HepG2 (cell line): ENCODE results near the gene KCNAB1. TPM values are rescaled to one million over a fixed set of nuclear protein-coding genes. Genes with fewer than 3 reads are reported as not detected.

Experiments
- AGO1 ChIP-seq: fragments of 200-400 bp; formaldehyde crosslinking; IDR thresholded peaks from 2 replicates; pipeline ENCODE4 v1.6.1; 2017; ENCODE audit warnings: mild to moderate bottlenecking, low read depth, low read length, moderate library complexity; ENCODE audit not compliant: poor library complexity, severe bottlenecking
- ATF4 ChIP-seq, 2 experiments: fragments of 450-650 bp in 1 of 2; sonication (generic) in 1 of 2; formaldehyde crosslinking; IDR thresholded peaks; 2 replicates each; pipeline versions ENCODE4 v1.5.0 to v1.8.0; 2020 to 2022; ENCODE audit warnings: mild to moderate bottlenecking in 1 of 2, missing genetic modification reagents in 1 of 2
- DNMT3B ChIP-seq: conservative IDR thresholded peaks from 2 replicates; pipeline ENCODE4 v1.6.1; 2016; ENCODE audit warnings: missing biosample characterization, control low read depth
- GATAD1 ChIP-seq: IDR thresholded peaks from 2 replicates; pipeline ENCODE4 v1.6.1; 2016; ENCODE audit warnings: missing genetic modification reagents, missing compliant biosample characterization
- HOXA7 ChIP-seq: sonication (generic); formaldehyde crosslinking; IDR thresholded peaks from 2 replicates; pipeline ENCODE4 v1.8.1; 2022; ENCODE audit warnings: mild to moderate bottlenecking, missing genetic modification reagents, moderate library complexity
- MED1 ChIP-seq: sonication (generic); formaldehyde crosslinking; IDR thresholded peaks from 2 replicates; pipeline ENCODE4 v1.4.0; 2020; ENCODE audit warnings: missing genetic modification reagents
- MYC ChIP-seq: sonication (generic); formaldehyde crosslinking; IDR thresholded peaks from 2 replicates; pipeline ENCODE4 v1.9.0; 2021; ENCODE audit warnings: missing genetic modification reagents, borderline replicate concordance
- MYNN ChIP-seq: sonication (generic); formaldehyde crosslinking; IDR thresholded peaks from 2 replicates; pipeline ENCODE4 v1.4.0; 2020; ENCODE audit warnings: mild to moderate bottlenecking, low read depth, missing genetic modification reagents
- MZF1 ChIP-seq: sonication (generic); formaldehyde crosslinking; IDR thresholded peaks from 2 replicates; pipeline ENCODE4 v1.8.1; 2023; ENCODE audit warnings: mild to moderate bottlenecking, missing genetic modification reagents, borderline replicate concordance
- NCOA5 ChIP-seq: sonication (generic); formaldehyde crosslinking; IDR thresholded peaks from 2 replicates; pipeline ENCODE4 v1.4.0; 2020; ENCODE audit warnings: missing genetic modification reagents
- ONECUT2 ChIP-seq: sonication (generic); formaldehyde crosslinking; IDR thresholded peaks from 2 replicates; pipeline ENCODE4 v1.4.0; 2020; ENCODE audit warnings: missing genetic modification reagents
- RXRB ChIP-seq: IDR thresholded peaks from 2 replicates; pipeline ENCODE4 v1.6.1; 2016; ENCODE audit warnings: borderline replicate concordance, missing genetic modification reagents, missing compliant biosample characterization
- SAP130 ChIP-seq: IDR thresholded peaks from 2 replicates; pipeline ENCODE4 v1.6.1; 2016; ENCODE audit warnings: low read depth
- SATB2 ChIP-seq: sonication (generic); formaldehyde crosslinking; IDR thresholded peaks from 2 replicates; pipeline ENCODE4 v1.5.0; 2020; ENCODE audit warnings: missing genetic modification reagents
- SRSF4 ChIP-seq: fragments of 200-400 bp; formaldehyde crosslinking; IDR thresholded peaks from one replicate; pipeline ENCODE4 v1.6.1; 2018; ENCODE audit warnings: mild to moderate bottlenecking, low read depth, low read length, moderate library complexity; ENCODE audit not compliant: poor library complexity, severe bottlenecking
- TCF7 ChIP-seq: sonication (generic); IDR thresholded peaks from 2 replicates; pipeline ENCODE4 v1.6.1; 2016; ENCODE audit warnings: antibody characterized with exemption, low read depth
- TEAD3 ChIP-seq: optimal IDR thresholded peaks from 2 replicates; pipeline ENCODE3; 2016; ENCODE audit warnings: borderline replicate concordance
- TGIF2 ChIP-seq: IDR thresholded peaks from 2 replicates; pipeline ENCODE4 v1.6.1; 2016; ENCODE audit warnings: control low read depth, missing compliant biosample characterization
- YEATS2 ChIP-seq: sonication (generic); formaldehyde crosslinking; IDR thresholded peaks from 2 replicates; pipeline ENCODE4 v1.4.0; 2020; ENCODE audit warnings: missing genetic modification reagents, borderline replicate concordance
- ZC3H4 ChIP-seq: sonication (generic); formaldehyde crosslinking; IDR thresholded peaks from 2 replicates; pipeline ENCODE4 v1.4.0; 2020; ENCODE audit warnings: missing genetic modification reagents, borderline replicate concordance
- ZMYM3 ChIP-seq: sonication (generic); formaldehyde crosslinking; IDR thresholded peaks from 2 replicates; pipeline ENCODE4 v1.5.1; 2020; ENCODE audit warnings: mild to moderate bottlenecking, missing genetic modification reagents
- ZNF225 ChIP-seq: sonication (generic); formaldehyde crosslinking; IDR thresholded peaks from 2 replicates; pipeline ENCODE4 v1.4.0; 2020; ENCODE audit warnings: mild to moderate bottlenecking, missing genetic modification reagents
- ZNF230 ChIP-seq: sonication (generic); formaldehyde crosslinking; IDR thresholded peaks from 2 replicates; pipeline ENCODE4 v1.4.0; 2020; ENCODE audit warnings: mild to moderate bottlenecking, missing genetic modification reagents
- ZNF260 ChIP-seq: sonication (generic); formaldehyde crosslinking; IDR thresholded peaks from 2 replicates; pipeline ENCODE4 v1.4.0; 2020; ENCODE audit warnings: missing genetic modification reagents, low read depth, mild to moderate bottlenecking, borderline replicate concordance
- ZNF280B ChIP-seq: sonication (generic); formaldehyde crosslinking; IDR thresholded peaks from 2 replicates; pipeline ENCODE4 v1.5.0; 2020; ENCODE audit warnings: missing genetic modification reagents, mild to moderate bottlenecking, borderline replicate concordance
- ZNF282 ChIP-seq: fragments of 450-650 bp; IDR thresholded peaks from 2 replicates; pipeline ENCODE4 v1.6.1; 2018; ENCODE audit not compliant: partially characterized antibody
- ZNF354B ChIP-seq: sonication (generic); formaldehyde crosslinking; IDR thresholded peaks from 2 replicates; pipeline ENCODE4 v1.8.0; 2022; ENCODE audit warnings: mild to moderate bottlenecking, missing genetic modification reagents
- ZNF552 ChIP-seq: sonication (generic); formaldehyde crosslinking; IDR thresholded peaks from 2 replicates; pipeline ENCODE4 v1.9.0; 2022; ENCODE audit warnings: missing genetic modification reagents, mild to moderate bottlenecking, borderline replicate concordance
- ZNF691 ChIP-seq: sonication (generic); formaldehyde crosslinking; IDR thresholded peaks from 2 replicates; pipeline ENCODE4 v1.4.0; 2020; ENCODE audit warnings: missing genetic modification reagents, low read depth, mild to moderate bottlenecking, borderline replicate concordance
- ZNF879 ChIP-seq: sonication (generic); formaldehyde crosslinking; IDR thresholded peaks from 2 replicates; pipeline ENCODE4 v1.8.1; 2023; ENCODE audit warnings: missing genetic modification reagents
- polyA plus RNA-seq, 8 experiments: library from polyadenylated mRNA; depleted of rRNA in 3 of 8; stranded (reverse) in 7 of 8; unstranded in 1 of 8; fragments of >200 nt; fragmentation: Illumina TruSeq in 4 of 8; extraction: Trizol in 4 of 8; gene quantifications; 2 replicates each; pipeline versions ENCODE4 v1.2.1 to v1.2.3, GENCODE V29; 2011 to 2016; ENCODE audit warnings: low read depth in 4 of 8, missing spikeins in 1 of 8, mixed read lengths in 1 of 8; ENCODE audit not compliant: insufficient read depth in 1 of 8
- total RNA-seq, 5 experiments: library from RNA; depleted of rRNA; stranded (reverse); fragments of >200 nt; fragmentation: Illumina TruSeq; extraction: Trizol; gene quantifications; 2 replicates each; pipeline ENCODE4 v1.2.3, GENCODE V29; 2016; ENCODE audit warnings: low read depth in 1 of 5

KCNAB1 gene
- total and polyA plus RNA-seq, 2 of the 13 experiments (the other 11 are each of a cell fraction or from before 2014, with no cell fraction given) = not detected

- TF ChIP-seq ZNF354B (CRISPR knock-in tag) = no peak
- TF ChIP-seq ZC3H4 (CRISPR knock-in tag) = no peak
- no peak for TF ChIP-seq AGO1
- no peak for TF ChIP-seq MZF1 (CRISPR knock-in tag)
- no peak for TF ChIP-seq MYNN (CRISPR knock-in tag)
- TF ChIP-seq SAP130 = peak; percentile 62
- TF ChIP-seq ZNF879 (CRISPR knock-in tag) = no peak
- TF ChIP-seq ZNF691 (CRISPR knock-in tag) = no peak
- TF ChIP-seq ZNF225 (CRISPR knock-in tag) = no peak
- TF ChIP-seq SATB2 (CRISPR knock-in tag) = no peak
- no peak for TF ChIP-seq HOXA7 (CRISPR knock-in tag)
- peak; percentile 24; the same call in 1 of the 2 replicates for TF ChIP-seq TGIF2
- TF ChIP-seq ZNF280B (CRISPR knock-in tag) = no peak
- TF ChIP-seq DNMT3B (CRISPR knock-in tag) = peak; percentile 61; the same call in 1 of the 2 replicates
- no peak for TF ChIP-seq ZNF260 (CRISPR knock-in tag)
- TF ChIP-seq YEATS2 = no peak
- TF ChIP-seq TEAD3 (CRISPR knock-in tag) = peak; percentile 14
- TF ChIP-seq MED1 (CRISPR knock-in tag) = 0 out of 2 replicates have a peak, but pooled peaks have one; percentile 20
- TF ChIP-seq ZMYM3 = no peak
- TF ChIP-seq TCF7 = no peak
- TF ChIP-seq GATAD1 (CRISPR knock-in tag) = no peak
- no peak for TF ChIP-seq ZNF282
- TF ChIP-seq ZNF230 (CRISPR knock-in tag) = peak; percentile 15; the same call in 1 of the 2 replicates
- TF ChIP-seq MYC (CRISPR knock-in tag) = peak; percentile 66
- 0 out of 4 replicates have a peak, but pooled peaks of 1 of the 2 experiments have one; percentile 25 for TF ChIP-seq ATF4 (CRISPR knock-in tag; IDR thresholded peaks at IDR 0.05)
- TF ChIP-seq NCOA5 = no peak
- TF ChIP-seq SRSF4 = no peak
- 0 out of 2 replicates have a peak, but pooled peaks have one; percentile 20 for TF ChIP-seq RXRB
- TF ChIP-seq ZNF552 (CRISPR knock-in tag) = no peak
- no peak for TF ChIP-seq ONECUT2 (CRISPR knock-in tag)
These were observed 433.5 kb downstream of the KCNAB1 start (continued) for GRCh38 chr3:156553705-156554356.
